ENCODE measurements around the gene CFAP99.
A peak's percentile ranks its signal among the peaks of the same experiment; 100 is the strongest.
"Not testable (repeated sequence)": the region's sequence is repeated elsewhere in the genome, so short reads cannot be mapped to it uniquely, and the experiment has no call there.

CFAP99 gene

GRCh38 chr4:2449511-2450392 is 31.0 kb downstream of the CFAP99 start:
- no peak for DNase-seq

- DNase-seq: no peak
These were observed 31.8 kb downstream of the CFAP99 start for GRCh38 chr4:2450394-2451035.

GRCh38 chr4:2451036-2451520 is 32.3 kb downstream of the CFAP99 start:
- no peak for DNase-seq

DNA sequence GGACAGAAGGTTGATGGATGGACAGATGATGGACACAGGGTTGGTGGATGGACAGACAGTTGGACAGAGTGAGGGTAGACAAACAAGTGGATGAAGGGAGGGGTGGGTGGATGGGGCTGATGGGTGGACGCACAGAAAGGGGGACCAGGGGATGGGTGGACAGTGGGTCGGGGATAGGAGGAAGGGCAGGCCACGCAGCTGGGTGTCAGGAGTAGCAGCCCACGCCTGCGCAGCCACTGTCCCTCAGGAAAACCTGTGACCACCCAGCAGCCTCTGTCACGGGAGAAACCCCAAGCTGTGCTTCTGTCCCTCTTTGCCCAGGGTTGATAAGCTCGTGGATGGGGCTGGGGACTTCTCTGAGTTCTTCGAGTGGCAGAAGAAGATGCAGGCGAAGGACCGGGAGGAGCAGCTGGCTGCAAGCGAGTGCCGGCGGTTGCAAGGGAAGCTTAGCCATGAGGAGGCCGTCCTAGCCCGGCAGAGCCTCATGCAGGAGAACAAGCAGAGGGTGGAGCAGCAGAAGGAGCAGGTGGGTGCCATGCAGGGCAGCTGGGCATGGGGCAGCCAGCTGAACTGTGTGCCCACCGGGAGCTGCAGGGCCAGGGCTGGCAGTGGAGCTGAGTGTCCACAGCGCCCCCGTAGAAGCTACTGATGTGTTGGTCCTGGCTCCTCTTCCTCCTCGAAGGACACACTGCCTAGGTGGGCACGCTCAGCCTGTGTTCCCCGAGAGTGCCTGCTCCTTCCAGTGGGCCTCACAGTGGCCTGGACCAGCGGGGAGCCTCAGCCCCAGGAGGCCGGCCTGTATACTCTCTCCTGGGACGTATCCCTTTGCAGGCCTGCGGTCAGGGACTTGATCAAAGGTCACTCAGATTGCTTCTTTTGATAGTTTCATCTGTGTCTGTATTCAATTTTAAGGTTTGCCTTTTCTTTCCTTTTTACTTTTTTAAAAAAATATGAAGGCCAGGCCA is 33.3 kb downstream of the CFAP99 start:
- DNase-seq: no peak

- DNase-seq: no peak
These were observed 38.9 kb downstream of the CFAP99 start for GRCh38 chr4:2457481-2458295.

DNA sequence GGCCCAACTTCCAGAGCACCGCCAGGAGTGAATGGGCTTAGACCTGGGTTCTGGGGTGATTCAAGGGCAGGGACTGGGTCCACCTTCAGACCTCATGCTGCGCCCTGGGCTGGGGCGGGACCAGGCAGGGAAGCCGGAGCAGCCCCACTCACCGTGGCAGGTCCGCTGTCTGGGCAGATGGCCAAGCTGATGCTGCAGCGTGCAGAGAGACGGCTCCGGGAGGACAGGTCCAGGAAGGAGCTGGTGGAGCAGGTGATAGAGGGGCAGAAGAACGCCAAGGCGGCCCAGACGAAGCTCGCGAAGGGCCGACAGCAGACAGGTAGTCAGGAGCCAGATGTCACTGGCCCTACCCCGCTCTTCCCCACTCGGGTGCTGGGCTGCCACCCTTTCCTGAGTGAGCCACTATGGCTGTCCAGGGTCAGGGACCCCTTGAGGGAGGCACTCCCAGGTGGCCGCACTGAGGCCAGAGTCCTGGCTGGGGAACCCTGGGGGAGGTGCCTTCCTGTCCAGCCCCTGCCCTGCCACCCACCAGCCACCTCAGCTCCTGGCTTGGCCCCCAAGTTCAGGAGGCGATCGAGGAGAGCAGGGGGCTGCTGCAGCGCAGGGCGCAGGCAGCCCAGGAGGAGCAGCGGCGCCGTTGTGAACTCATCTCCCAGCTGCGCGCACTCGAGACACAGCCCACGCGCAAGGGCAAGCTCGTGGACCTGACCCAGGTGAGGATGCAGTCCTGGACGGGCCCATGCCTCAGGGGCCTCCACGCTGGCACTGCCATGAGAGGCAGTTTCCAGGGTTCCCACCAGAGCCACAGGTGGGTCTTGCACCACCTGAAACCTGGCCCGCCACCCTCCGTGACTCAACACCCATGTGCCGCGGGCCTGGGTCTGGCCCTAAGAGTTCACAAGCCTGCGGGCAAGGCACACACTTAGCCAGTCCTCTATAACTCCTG is 40.1 kb downstream of the CFAP99 start:
- peak; percentile 6 for DNase-seq

DNA sequence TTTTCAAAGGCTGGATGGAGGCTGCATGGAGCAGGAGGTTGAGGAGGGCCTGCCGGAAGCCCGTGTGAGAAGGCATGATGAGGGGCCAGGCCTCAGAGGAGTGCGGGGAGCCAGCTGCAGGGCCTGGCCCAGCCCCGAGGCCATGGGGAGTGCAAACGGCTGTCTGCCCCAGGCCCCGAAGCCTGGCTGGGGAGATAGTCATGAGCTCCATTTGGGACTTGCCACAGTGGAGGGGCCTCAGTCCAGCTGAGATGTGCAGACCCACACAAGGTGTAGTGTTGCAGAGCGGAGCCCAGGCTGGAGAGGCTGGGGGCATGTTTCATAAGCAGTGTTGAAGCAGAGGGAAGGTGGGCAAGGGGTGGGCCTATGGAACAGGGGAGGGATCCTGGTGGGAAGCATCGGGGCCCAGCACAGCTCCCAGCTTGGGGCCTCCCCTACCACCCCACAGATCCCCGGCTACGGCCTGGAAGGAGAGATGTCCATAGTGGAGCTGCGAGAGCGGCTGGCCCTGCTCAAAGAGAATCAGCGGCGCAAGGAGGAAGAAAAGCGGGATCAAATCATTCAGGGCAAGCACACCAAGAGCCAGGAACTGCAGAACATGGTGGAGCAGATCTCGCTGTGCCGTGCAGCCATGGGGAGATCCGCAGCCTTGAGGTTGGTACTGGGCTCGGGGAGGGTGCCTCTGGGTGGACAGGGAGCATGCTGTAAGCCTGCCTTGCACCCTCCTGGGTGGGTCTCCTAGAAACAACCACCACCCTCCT is 41.0 kb downstream of the CFAP99 start:
- no peak for DNase-seq

DNA sequence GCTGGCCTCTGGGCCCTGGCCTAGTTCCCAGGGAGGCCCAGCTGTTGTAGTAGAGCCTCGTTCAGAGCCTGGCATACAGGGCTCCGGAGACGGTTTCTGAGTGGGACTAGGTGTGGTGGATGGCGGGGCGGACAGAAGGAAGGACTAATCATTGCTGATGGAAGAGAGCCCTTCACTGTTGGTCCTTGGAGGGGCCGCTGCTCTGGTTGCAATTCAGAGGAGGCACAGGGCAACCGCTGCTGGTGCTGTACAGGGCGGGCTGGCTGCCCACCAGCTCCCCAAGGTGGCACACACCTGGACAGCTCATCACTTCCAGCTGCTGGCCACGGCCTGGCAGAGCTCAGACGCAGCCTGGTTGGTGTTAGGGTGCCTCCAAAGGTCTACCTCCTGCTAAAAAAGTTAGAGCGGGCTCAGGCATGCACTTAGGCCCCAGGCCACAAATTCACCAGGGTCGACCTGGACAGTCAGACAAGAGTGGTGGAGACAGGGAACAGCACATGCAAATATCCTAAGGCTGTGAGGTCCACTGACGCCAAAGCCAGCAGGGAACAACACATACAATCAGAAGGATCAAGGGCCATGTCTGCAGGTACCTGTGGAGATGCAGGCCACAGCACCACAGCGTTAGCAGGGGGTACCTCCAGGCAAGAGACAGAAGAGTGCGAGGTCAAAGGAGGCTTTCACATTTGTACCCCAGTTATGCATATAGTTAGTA is 42.6 kb downstream of the CFAP99 start:
- no peak for DNase-seq

DNA sequence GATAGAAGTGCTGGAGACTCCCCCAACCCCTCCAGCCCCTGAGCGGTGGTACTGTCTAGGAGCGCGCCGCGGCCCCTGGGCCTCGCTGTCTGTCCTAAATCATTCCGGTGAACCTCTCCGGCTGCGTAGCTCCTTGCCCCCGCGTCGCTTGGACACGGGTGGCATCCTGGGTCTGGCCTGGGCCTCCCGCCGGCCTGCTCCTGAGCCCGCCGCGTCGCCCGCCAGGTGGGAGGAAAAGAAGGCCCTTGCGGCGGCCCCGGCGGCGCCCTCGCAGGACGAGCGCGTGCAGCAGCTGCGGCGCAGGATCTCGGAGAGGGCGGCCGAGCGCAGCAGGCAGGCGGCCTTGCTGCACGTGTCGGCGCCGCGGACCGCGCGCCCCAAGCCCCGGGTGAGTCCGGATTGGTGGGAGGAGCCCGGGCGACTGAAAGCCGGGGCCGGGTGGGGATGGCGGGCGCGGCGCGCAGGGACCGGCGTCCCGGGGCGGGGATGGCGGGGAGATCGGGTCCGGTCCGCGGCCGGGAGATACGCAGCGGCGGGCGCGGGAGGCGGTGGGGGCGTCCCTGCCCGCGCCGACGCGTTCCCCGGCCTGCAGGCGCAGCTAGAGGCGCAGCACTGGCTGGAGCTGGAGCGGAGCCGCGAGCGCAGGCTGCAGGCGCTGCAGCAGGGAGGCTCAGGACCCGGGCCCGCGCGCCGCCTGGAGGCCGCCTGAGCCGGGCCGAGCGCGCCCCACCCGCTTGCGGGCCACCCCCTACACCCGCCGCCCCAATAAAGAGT is 43.6 kb downstream of the CFAP99 start:
- DNase-seq: peak; percentile 57

- DNase-seq: no peak
These were observed 44.4 kb downstream of the CFAP99 start for GRCh38 chr4:2462992-2463762.

DNA sequence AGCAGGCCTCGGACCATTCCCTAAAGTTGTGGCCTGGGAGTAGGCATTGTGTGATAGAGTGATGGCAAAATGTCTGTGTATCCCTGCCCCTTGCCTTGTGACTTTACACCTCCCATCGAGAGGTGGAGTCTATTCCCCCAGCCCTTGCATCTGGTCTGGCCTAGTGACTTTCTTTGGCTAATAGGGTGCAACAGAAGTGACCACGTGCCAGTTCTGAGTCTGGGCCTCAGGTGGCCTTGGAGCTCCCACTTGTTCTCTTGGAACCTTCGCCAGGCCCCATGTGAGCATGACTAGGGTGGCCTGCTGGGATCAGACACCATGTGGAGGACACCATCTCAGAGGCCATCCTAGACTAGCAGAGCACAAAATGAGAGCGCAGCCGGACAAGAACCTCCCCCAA is 46.3 kb downstream of the CFAP99 start:
- no peak for DNase-seq

DNA sequence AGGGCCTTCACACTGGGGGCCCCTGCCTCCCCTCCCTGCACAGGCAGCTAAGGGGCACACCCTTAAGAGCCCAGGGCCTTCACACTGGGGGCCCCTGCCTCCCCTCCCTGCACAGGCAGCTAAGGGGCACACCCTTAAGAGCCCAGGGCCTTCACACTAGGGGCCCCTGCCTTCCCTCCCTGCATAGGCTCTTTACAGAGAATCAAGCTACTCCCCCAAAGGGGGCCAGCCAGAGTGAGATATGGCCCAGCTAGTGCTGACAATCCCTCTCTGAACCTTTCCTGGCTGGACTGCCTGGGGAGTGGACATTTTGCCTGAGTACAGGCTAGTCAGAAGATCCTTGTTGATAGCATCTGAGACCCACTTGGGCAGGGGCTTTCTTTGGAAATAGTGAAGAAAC is 46.8 kb downstream of the CFAP99 start:
- not testable (repeated sequence) for DNase-seq

DNA sequence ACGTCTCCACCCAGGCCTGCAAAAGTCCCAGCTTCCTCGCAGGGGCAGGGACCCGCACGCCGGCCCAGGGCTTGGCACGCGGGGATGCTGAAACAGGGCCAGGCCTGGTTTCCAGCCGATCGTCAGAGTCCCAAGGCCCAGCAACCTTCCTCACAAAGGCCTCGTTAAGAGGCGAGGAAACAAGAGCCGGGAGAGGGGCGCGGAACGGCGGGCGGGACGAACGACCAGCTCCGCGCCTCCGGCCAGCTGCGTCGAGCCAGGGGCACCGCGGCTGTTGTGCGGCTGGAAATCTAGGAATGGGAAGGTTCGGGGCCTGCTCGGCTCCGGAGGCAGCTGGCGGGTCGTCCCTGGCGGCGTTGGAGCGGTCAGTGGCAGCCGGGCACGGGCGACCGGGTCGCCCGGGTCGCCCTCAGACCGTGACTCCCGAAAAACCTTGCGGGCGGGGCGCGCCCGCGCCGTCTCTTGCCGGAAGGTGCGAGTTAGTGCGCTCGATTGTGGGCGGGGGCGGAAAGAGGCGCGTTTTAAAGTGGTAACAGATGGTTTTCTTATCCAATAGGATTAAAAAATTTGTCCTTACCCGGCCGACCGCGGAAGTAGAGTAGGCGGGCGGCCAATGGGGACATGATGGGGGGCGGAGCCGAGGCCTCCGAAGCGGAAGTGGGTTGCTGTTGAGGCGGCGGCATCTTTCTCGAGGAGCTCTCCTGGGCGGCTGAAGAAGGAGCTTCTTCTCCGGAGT is 49.9 kb downstream of the CFAP99 start, which contains the start of gene RNF4:
TSS of gene RNF4 (plus strand) at position 651 of the 736 bp plus-strand sequence. CDS start 21,388 bp downstream, outside the sequence.
- DNase-seq: peak; percentile 98

- no peak for DNase-seq
These were observed 50.6 kb downstream of the CFAP99 start for GRCh38 chr4:2469192-2469984.

DNA sequence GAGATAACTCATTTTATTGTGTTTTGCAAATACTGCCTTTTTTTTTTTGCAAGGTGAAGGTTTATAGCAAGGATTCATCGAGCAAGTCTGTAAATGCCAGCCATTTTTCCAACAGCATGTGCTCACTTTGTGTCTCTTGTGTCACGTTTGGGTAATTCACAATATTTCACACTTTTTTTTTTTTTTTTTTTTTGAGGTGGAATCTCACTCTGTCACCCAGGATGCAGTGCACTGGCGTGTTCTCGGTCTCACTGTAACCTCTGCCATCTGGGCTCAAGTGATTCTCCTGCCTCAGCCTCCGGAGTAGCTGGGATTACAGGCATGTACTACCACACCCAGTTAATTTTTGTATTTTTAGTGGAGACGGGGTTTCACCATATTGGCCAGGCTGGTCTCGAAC is 52.0 kb downstream of the CFAP99 start:
- no peak for DNase-seq

DNA sequence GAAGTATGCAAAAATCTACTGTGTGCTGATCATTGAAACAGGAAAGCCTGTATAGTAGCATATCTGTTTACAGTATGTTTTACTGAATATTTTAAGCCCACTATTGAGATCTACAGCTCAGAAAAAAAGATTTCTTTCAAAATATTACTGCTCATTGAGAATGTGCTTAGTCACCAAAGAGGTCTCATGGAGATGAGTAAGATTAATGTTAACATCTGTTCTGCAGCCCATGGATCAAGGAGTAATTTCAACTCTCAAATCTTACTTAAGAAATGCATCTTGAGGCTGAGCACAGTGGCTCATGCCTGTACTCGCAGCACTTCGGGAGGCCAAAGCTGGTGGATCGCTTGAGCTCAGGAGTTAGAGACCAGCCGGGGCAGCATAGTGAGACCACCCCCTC is 53.4 kb downstream of the CFAP99 start:
- no peak for DNase-seq
